Measurements from ENCODE around the gene CCDC50.

Gene CCDC50, protein sequence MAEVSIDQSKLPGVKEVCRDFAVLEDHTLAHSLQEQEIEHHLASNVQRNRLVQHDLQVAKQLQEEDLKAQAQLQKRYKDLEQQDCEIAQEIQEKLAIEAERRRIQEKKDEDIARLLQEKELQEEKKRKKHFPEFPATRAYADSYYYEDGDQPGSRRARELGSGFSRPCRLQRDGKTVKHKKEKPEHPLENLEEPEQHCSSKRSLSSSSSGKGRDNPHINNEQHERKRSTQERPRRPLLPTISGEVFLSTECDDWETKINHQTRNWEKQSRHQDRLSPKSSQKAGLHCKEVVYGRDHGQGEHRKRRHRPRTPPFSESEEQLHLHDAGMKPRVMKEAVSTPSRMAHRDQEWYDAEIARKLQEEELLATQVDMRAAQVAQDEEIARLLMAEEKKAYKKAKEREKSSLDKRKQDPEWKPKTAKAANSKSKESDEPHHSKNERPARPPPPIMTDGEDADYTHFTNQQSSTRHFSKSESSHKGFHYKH

DNA sequence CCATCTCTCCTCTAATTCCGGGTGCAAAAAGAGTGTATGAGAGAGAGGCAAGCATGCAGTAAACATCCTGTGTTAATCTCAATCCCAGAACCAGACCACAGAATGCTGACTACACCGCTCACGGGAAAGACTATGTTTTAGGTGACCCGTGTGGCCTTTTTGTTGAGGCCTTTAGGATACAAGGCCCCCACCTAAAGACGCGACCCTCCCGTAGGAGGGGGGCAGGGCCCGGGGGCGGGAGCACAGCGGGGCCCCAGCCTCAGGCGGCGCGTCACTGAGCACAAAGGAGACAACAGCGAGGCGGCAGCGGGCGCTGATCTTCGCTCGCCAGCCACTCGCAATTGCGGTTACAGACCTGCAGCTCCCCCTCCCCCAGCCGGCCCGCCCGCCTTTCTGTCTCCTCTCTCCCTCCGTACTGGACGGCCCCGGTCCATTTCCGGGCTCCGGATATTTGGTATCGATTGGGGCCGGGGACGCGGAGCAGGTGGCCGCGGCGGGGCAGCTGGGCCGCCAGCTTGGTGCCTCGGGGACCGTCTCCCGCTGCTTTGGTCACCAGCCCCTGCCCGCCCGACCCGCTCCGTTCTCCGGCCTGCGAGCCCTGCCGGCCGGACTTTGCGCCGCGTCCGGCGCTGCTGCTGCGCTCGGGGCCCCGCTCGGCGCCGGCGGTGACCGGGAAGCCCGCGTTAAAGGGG lies at the start of gene CCDC50:
TSS of gene CCDC50 (plus strand) at position 433 of the 692 bp plus-strand sequence. CDS start 281 bp downstream, outside the sequence.
- peak; percentile 64 for DNase-seq

DNA sequence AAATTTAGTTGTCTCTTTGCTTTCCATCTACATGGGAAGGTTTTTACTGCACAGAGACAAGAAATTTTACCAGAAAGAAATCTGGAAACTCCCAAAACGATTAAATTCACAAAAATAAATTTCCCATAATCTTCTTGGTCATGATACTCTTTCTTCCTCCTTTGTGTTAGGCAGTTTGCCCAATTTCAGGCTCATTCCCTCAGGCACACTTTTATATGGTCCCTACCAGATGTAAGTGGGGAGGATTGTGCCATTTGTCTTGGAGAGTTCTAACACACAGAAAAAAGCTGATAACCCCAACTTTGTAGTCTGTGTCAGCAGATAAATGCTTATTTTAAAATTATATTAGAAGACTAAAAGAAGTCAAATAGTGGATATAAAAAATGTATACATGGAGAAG lies 49.1 kb upstream of the CCDC50 start:
- DNase-seq, result no peak

DNA sequence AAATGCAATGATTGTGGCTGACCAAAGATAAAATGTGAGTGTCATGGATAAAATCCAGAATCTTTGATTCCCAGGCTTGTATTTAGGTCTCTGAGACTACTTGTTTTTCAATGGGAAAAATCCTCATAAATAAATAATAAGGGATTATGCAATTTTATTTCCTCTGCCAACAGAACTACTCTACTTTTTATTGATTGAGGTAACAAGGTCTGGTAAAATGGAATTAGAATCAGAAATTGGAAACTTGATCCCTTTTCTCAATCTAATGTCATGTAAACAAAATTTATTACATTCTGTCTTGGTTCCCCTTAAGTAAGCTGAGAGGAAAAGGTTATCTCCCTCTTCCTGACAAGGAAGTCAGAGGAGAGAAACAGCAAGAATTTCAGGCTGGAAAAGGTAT lies 48.3 kb upstream of the CCDC50 start:
- no peak for DNase-seq

DNA sequence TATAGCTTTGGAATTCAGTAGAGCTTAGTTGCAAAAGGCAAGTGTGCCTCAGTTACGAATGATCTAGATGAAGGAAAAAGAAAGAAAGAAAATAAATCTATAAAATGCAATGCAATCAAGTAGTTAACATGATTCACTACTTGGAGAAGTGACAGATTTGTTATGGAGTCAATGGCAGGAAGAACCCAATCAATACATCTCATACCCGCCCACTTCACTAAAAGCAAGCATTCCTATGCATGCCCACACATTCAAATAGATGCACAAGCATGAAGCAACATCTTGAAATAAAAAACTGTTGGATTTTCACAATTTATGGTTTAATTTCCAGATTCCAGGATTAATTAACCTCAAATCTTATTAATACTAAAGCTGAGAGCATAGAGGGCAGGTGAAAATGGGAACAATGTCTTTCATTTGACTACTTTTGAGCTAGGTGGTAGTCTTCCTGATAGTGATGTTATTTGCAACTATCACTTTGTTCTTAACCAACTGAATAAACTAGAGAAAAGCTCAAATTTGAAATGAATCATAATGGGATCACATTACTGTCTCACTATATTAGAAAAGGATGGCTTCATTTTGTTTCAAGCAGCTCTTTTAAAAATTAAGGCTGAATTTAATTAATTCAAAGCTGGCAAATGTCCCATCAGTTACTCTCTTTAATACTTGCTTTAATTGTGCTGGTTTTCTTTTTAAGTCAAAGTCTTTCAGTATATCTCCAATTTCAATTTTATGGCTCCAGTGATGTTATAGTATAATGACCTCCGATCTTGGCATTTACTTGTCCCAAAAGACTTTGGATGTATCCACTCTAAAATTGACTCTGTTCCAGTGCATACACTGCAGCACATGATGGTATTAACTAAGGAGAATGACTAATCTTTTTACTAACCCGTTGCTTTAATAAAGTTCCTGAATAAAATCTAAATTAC lies 46.7 kb upstream of the CCDC50 start:
- no peak for DNase-seq

DNA sequence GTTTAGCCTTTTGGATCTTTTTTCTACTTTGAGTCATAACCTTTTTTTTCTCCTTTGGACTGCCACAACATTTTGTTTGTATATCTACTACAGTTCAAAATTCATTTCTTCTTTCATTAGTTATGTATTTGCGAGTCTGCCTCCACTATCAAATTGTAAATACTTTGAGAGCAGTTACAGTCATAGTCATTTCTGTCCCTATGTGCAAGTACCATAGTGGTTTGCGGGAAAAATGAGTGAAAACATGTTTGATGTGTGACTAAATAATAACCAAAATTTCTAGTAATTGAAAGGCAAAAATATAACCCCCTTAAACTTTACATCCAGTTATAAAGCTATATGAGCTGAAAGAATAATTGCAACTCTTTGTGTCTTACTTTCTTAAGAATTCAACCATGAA lies 45.8 kb upstream of the CCDC50 start:
- DNase-seq, result no peak

DNA sequence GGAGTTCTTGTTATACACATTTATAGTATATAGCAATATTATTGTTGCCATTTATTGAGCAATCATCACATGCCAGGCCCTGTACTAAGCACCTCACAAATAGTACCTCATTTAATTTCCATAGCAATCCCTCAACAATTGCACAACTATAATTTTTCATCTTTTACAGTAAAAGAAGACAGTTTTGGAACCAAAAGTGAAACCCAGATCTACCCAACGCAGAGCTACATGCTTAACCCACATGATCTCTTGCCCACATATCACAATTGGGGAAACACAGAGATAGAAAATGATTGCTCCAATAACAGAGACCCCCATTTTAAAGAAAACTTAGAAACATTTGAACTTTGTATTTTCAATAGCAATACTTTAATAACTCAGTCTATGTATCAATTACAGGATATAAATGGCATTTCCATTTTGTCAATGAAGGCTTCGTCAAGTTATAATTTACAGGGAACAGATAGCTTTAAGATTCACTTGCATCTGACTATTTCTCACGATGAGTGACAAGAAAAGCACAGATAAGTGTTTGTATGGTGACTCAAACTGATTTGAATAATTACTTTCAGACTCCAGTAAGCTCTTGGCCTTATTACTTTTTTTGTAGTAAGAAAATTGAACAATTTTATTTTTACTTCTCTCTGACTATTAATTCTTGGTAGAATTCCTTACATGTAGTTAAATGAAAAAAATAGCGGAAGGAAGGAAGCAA lies 38.7 kb upstream of the CCDC50 start:
- peak; percentile 31 for DNase-seq

DNA sequence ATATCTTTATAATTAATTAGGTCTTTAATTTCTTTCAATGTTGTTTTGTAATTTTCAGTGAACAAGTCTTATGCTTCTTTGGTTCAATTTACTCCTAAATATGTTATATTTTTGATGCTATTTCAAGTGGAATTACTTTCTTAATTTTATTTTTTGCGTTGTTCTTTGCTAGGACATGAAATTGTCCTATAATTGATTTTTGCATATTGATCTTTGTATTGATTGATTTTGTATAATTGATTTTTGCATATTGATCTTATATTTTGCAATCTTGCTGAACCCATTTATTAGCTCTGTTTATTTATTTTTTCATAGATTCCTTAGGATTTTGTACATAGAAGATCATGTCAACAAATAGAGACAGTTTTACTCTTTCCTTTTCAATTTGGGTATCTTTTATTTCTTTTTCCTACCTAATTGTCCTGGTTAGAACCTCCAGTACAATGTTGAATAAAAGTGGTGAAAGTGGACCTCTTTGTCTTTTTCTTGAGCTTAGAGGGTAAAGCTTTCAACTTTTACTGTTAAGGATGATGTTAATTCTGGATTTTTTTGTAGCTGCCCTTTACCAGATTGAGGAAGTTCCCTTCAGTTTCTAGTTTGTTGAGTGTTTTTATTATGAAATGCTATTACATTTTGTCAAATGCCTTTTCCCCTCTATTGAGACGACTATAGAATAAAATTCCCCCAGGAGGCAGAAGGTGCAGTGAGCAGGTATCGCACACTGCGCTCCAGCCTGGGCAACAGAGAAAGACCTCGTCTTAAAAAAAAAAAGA lies 36.8 kb upstream of the CCDC50 start:
- no peak for DNase-seq

DNA sequence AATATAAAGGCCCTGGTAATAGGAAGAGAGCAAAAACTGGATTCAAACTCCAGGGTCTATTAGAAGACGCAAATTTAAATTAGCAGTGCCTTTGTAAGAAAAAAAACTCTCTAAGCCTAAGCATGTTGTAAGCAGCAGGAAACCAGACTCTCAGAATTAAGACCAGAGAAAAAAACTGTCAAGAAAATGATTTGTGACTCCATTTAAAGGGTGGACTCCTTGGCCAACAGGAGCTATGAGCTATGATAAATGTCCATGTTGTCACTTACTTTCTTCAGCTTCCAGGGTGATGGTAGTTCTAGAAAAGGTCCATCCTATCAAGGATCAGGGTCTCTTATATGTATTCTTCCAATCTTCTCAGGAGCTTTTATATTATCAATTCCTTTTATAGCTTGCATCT lies 34.9 kb upstream of the CCDC50 start:
- no peak for DNase-seq

DNA sequence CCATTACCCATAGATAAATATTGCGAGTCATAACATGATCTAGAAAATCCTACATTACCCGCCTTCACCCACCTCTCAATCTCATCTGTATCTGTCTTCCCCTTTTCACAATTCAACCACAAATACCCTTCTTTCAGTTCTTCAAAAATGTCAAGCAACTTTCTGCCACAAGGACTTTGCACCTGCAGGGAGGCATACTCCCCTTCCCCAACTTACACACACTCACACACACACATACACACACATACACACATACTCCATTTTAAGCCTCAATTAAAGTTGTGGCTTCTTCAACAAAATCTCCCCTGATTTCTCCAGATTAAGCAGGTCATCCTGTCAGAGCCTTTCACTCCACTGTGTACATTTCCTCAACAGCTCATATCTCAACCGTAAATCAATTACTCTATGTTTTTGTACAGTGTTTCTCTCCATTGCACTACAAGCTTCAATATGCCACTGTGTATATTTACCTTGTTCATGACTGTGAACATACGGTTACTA lies 33.1 kb upstream of the CCDC50 start:
- peak; percentile 9 for DNase-seq

DNA sequence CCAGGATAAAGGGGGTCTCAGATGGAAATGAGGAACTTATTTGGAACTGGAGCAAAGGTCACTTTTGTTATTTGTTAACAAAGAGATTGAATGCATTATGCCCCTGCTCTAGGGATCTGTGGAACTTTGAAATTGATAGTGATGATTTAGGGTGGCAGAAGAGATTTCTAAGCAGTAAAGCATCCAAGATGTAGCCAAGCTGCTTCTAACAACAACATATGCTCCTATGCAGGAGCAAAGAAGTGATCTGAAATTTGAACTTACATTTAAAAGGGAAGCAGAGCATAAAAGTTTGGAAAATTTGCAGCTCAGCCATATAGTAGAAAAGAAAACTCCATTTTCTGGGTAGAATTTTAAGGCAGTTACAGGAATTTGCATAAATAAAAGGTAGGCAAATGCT lies 30.3 kb upstream of the CCDC50 start:
- DNase-seq, result no peak

DNA sequence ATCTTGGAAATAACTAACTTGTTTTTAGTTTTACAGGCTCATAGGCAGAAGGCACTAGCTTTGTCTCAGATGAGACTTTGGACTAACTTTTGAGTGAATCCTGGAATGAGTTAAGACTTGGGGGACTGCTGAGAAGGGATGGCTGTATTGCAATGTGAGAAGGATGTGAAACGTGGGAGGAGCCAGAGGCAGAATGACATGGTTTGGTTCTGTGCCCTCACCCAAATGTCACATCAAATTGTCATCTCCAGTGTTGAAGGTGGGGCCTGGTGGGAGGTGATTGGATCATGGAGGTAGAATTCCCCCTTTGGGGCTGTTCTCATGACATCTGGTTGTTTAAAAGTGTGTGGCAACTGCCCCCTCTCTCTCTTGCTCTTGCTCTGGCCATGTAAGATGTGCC lies 28.8 kb upstream of the CCDC50 start:
- no peak for DNase-seq

DNA sequence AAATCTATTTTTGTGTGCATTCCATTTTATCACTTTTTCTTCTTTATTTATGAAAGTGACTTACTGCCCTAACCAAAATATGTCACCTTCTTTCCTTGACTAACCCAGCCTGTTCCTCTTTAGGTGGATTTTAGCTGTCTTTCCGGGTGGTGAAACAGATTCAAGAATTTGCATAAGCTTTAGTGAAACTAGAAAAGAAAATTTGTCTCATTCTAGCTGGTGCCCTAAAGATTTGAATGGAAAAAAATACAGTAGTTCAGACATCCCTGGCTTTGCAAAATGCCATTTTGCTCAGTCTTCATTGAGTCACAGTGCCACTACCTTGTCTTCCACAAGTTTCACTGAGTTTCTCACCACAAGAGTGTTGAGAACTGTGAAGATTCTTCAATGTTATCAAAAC lies 28.2 kb upstream of the CCDC50 start:
- no peak for DNase-seq

DNA sequence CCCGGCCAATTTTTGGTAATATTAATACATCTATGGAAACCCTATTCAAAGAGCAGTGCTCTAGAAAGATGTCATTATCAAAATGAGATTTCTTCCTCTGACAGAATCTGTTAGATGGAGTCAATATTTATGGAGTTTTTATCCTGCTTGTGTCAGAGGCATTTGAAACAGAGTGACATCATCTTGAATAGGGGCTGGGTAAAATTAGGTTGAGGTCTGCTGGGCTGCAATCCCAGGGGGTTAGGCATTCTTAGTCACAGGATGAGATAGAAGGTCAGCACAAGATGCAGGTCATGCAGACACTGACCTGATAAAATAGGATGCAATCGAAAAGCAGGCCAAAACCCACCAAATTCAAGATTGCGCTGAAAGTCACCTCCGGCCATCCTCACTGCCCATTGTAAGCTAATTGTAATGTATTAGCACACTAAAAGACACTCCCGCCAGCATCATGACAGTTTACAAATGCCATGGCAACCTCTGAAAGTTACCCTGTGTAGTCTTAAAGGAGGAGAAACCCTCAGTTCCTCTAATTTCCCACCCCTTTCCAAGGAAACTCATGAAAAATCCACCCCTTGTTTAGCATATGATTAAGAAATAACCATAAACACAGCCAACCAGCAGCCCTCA lies 27.3 kb upstream of the CCDC50 start:
- no peak for DNase-seq

DNA sequence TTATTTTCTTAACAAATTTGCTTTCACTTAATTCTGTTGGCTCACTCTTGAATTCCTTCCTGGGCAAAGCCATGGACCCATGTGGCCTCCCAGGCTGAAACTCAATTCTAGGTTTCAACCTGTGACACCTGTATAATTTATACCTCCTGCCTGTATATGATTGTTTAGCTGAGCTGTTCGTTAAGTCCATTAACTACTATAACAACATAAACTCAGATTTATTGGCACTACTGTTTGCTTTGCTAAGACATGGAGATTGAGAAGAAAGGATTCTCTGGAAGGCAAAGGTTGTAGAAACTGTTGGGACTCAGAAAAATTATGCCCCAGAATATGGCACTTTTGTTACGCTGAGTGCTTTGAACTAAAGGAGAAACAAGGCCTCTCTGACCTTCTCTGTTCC lies 26.7 kb upstream of the CCDC50 start:
- DNase-seq, result no peak

DNA sequence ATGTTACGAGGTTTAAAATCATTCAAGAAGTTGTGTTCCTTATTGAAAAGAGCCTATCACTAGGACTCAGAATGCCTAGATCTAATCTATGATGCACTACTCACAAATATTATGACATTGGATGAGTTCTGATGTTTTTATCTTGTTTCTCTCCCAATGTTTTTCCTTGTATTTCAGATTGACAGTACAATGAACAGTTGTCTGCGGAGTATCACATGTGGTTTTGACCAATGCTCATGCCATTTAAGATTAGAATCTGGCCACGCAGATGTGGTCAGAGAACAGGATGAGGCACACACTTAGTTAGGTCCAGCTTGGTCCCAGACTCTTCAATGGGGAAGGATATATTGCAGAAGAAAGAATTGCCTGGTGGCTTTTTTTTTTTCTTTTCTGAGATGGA lies 25.6 kb upstream of the CCDC50 start:
- DNase-seq, result no peak

DNA sequence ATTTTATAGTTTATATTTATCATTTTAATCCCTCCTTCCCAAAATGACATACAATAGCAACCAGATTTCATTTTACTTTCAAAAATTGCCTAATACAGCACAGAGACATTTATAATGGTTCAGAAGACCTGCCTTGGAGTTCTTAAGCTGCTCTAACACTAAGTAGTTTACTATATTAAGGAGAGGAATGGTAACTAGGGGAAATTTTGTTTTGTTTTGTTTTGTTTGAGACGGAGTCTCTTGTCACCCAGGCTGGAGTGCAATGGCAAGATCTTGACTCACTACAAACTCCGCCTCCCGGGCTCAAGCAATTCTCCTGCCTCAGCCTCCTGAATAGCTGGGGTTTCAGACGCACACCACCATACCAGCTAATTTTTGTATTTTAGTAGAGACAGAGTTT lies 22.8 kb upstream of the CCDC50 start:
- DNase-seq, result no peak

DNA sequence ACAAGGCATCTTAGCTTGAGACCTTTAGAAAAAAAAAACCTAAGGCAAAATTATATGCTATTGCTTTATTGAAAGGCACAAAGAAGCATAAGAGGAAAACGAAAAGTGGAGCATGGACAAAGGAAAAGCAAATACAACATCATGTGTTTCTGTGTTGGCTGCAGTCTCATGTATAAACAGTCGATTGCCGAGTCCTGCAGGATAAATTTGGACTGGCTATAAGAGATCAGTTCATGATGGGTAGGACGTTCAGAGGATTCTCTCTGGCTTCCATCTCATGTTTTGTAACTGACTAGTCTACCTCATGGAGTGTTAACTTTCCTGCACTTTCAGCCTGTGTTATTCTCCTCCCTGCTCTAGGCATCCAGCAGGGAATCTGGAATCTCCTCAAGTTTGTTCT lies 21.9 kb upstream of the CCDC50 start:
- DNase-seq, result no peak

DNA sequence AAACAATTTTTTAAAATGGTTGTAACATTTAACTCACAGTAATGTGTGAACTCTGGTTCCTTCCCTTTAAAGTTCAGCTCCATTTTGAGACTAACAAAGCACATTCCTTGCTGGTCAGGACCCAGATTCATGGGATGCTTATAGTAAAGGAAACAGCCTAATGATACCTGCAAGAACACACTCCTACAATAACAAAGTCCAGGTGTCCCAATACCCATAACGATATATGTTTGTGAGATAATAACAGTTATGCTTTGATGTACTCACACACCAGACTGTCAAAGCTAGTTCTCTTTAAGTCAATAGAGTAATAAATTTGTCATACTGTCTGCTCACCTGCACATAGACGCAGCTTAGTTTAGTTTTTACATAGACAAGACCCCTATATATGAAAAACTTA lies 15.9 kb upstream of the CCDC50 start:
- DNase-seq, result no peak

DNA sequence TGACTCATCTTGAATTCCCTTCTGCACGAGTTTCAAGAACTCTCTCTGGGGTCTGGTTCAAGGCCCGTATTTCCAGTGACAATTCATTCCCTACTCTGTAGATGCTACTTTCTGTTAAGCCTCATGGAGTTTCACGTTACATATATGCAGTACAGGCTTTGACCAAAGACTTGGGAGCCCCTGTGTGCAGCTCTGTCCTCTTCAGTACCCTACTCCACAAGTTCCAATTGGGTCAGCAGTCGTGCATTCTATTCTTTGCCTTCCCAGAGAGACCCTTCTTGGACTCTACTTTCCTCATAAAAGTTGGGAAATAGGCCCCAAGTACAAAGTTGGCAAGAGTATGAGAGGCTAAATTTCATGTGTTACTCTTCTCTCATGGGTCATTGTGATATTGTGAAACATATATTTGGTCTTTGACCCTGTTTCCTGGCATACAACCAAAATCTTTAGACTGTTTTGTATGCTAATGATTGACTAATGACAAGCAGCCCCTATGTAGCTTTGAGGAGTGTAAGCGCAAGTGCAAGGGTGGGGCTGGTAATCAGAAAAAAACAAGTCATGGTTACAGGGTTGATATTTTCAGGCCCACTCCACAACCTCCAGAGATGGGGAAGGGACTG lies 15.0 kb upstream of the CCDC50 start:
- DNase-seq, result no peak

DNA sequence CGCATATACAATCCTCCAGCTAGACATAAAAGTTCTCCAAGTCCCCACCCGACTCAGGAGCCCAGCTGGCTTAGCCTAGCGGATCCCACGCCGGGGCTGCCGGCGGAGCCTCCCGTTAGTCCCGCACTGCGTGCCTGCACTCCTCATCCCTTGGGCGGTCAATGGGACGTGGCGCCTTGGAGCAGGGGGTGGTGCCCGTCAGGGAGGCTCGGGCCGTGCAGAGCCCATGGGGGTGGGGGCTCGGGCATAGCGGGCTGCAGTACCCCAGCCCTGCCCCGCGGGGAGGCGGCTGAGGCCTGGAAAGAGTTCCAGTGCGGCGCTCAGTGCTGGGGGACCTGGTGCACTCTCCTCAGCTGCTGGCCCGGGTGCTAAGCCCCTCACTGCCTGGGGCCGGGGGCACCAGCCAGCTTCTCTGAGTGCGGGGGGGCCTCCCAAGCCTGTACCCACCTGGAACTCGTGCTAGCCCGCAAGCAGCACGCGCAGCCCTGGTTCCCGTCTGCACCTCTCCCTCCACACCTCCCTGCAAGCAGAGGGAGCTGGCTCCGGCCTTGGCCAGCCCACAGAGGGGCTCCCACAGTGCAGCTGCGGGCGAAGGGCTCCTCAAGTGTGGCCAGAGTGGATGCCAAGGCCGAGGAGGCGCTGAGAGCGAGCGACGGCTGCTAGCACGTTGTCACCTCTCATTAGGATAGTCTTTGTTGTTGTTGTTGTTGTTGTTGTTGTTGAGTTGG lies 12.2 kb upstream of the CCDC50 start:
- no peak for DNase-seq

Measured in CD4-positive, alpha-beta T cell treated with Interleukin-17A for 1 hour (primary cell).